GM12873 (cell line): ENCODE data around the gene ROBO3.

ENCODE experiments used
- CTCF ChIP-seq: IDR thresholded peaks from 2 replicates; pipeline ENCODE4 v1.5.1; 2012; ENCODE audit warnings: low read depth, mild to moderate bottlenecking, moderate library complexity, low read length, control low read depth; ENCODE audit not compliant: insufficient read depth; ENCODE audit errors: missing control alignments

ROBO3 gene

GRCh38 chr11:124865181-124865901, at the start of gene ROBO3:
ROBO3 (plus strand) TSS chr11:124865432; CDS start chr11:124865578, 146 bp downstream.
- no peak for TF ChIP-seq CTCF

GRCh38 chr11:124817036-124817435, 48.2 kb upstream of the ROBO3 start:
- no peak for TF ChIP-seq CTCF

GRCh38 chr11:124821995-124822730, 43.1 kb upstream of the ROBO3 start:
- no peak for TF ChIP-seq CTCF

- TF ChIP-seq CTCF, result no peak
These were observed 41.5 kb upstream of the ROBO3 start for GRCh38 chr11:124823512-124824376.

- TF ChIP-seq CTCF, result no peak
These were observed 39.4 kb upstream of the ROBO3 start for GRCh38 chr11:124825876-124826275.

- TF ChIP-seq CTCF, result no peak
These were observed 35.2 kb upstream of the ROBO3 start for GRCh38 chr11:124829986-124830385.

GRCh38 chr11:124830749-124831148, 34.5 kb upstream of the ROBO3 start:
- no peak for TF ChIP-seq CTCF
